H9 (cell line): Measurements from ENCODE around the gene CWH43. TPM values are rescaled to one million over a fixed set of nuclear protein-coding genes. Genes with fewer than 3 reads are reported as not detected.

Experiments used
- DNase-seq: peaks from one replicate; pipeline ENCODE4 v3.0.0-alpha.2; 2017
- H2AFZ ChIP-seq: one replicate; pipeline ENCODE4 v1.6.1; 2013; ENCODE audit warnings: mild to moderate bottlenecking, low read length, control low read depth, moderate library complexity
- H2AK5ac ChIP-seq: 2 replicates; pipeline ENCODE4 v1.6.1; 2013; ENCODE audit warnings: low read length, control low read depth, mixed read lengths; ENCODE audit not compliant: insufficient read length
- H2BK120ac ChIP-seq: one replicate; pipeline ENCODE4 v1.6.1; 2013; ENCODE audit warnings: low read depth, mild to moderate bottlenecking, low read length, control low read depth, inconsistent platforms; ENCODE audit not compliant: poor library complexity, severe bottlenecking
- H2BK12ac ChIP-seq: 2 replicates; pipeline ENCODE4 v1.6.1; 2013; ENCODE audit warnings: low read length, control low read depth, mixed read lengths, low read depth; ENCODE audit not compliant: insufficient read length
- H2BK15ac ChIP-seq: 2 replicates; pipeline ENCODE4 v1.6.1; 2013; ENCODE audit warnings: low read depth, low read length, control low read depth
- H2BK20ac ChIP-seq: one replicate; pipeline ENCODE4 v1.6.1; 2013; ENCODE audit warnings: low read depth, mild to moderate bottlenecking, low read length, control low read depth, inconsistent platforms; ENCODE audit not compliant: poor library complexity, severe bottlenecking
- H2BK5ac ChIP-seq: 2 replicates; pipeline ENCODE4 v1.6.1; 2013; ENCODE audit warnings: low read length, control low read depth, mixed read lengths; ENCODE audit not compliant: insufficient read length
- H3K14ac ChIP-seq: 2 replicates; pipeline ENCODE4 v1.6.1; 2013; ENCODE audit warnings: low read length, control low read depth; ENCODE audit not compliant: insufficient read depth
- H3K18ac ChIP-seq: 2 replicates; pipeline ENCODE4 v1.6.1; 2013; ENCODE audit warnings: low read depth, mild to moderate bottlenecking, mixed read lengths, low read length, control low read depth; ENCODE audit not compliant: insufficient read length
- H3K23ac ChIP-seq: 2 replicates; pipeline ENCODE4 v1.6.1; 2013; ENCODE audit warnings: low read length, control low read depth, mixed read lengths, low read depth; ENCODE audit not compliant: insufficient read length
- H3K23me2 ChIP-seq: 2 replicates; pipeline ENCODE4 v1.6.1; 2013; ENCODE audit warnings: low read depth, mild to moderate bottlenecking, mixed read lengths, low read length, control low read depth; ENCODE audit not compliant: insufficient read length, poor library complexity, severe bottlenecking
- H3K27ac ChIP-seq: 2 replicates; pipeline ENCODE4 v1.5.1; 2013; ENCODE audit warnings: low read length, control low read depth, mixed read lengths, low read depth; ENCODE audit not compliant: insufficient read length
- H3K27me3 ChIP-seq: 2 replicates; pipeline ENCODE4 v1.6.1; 2013; ENCODE audit warnings: low read length, control low read depth, inconsistent platforms; ENCODE audit not compliant: insufficient read depth
- H3K4ac ChIP-seq: 2 replicates; pipeline ENCODE4 v1.6.1; 2013; ENCODE audit warnings: low read depth, mild to moderate bottlenecking, control low read depth, inconsistent platforms, low read length, moderate library complexity
- H3K4me1 ChIP-seq: 2 replicates; pipeline ENCODE4 v1.6.1; 2013; ENCODE audit warnings: low read length, control low read depth, inconsistent platforms; ENCODE audit not compliant: insufficient read depth
- H3K4me2 ChIP-seq: 2 replicates; pipeline ENCODE4 v1.6.1; 2013; ENCODE audit warnings: low read length, control low read depth, mixed read lengths; ENCODE audit not compliant: insufficient read length, insufficient read depth
- H3K56ac ChIP-seq: 2 replicates; pipeline ENCODE4 v1.6.1; 2013; ENCODE audit warnings: low read depth, mild to moderate bottlenecking, mixed read lengths, low read length, control low read depth; ENCODE audit not compliant: insufficient read length
- H3K79me1 ChIP-seq: 2 replicates; pipeline ENCODE4 v1.6.1; 2013; ENCODE audit warnings: low read depth, mild to moderate bottlenecking, moderate library complexity, low read length, control low read depth, inconsistent platforms; ENCODE audit not compliant: insufficient read depth, poor library complexity, severe bottlenecking
- H3K79me2 ChIP-seq: 2 replicates; pipeline ENCODE4 v1.6.1; 2013; ENCODE audit warnings: low read length, control low read depth, inconsistent platforms; ENCODE audit not compliant: insufficient read depth
- H3K9ac ChIP-seq: 2 replicates; pipeline ENCODE4 v1.6.1; 2013; ENCODE audit warnings: low read length, control low read depth, mixed read lengths; ENCODE audit not compliant: insufficient read length; ENCODE audit errors: extremely low read depth
- H3K9me3 ChIP-seq: one replicate; pipeline ENCODE4 v1.6.1; 2013; ENCODE audit warnings: low read depth, low read length, inconsistent platforms; ENCODE audit not compliant: control insufficient read depth
- H3T11ph ChIP-seq: one replicate; pipeline ENCODE4 v1.6.1; 2013; ENCODE audit warnings: mild to moderate bottlenecking, low read length, control low read depth, inconsistent platforms
- H4K20me1 ChIP-seq: one replicate; pipeline ENCODE4 v1.6.1; 2013; ENCODE audit not compliant: control insufficient read depth, insufficient read length, insufficient read depth
- H4K5ac ChIP-seq: 2 replicates; pipeline ENCODE4 v1.6.1; 2013; ENCODE audit warnings: low read depth, mild to moderate bottlenecking, mixed read lengths, low read length, control low read depth; ENCODE audit not compliant: insufficient read length
- H4K8ac ChIP-seq: replicated peaks from 2 replicates; pipeline ENCODE4 v1.6.1; 2013; ENCODE audit warnings: low read length, control low read depth, mixed read lengths, low read depth; ENCODE audit not compliant: insufficient read length
- H4K91ac ChIP-seq: 2 replicates; pipeline ENCODE4 v1.6.1; 2013; ENCODE audit warnings: low read depth, mild to moderate bottlenecking, moderate library complexity, mixed read lengths, low read length, control low read depth; ENCODE audit not compliant: insufficient read length
- H3K27ac Mint-ChIP-seq, 3 experiments: 2 replicates in 2 of 3; 3 replicates in 1 of 3; pipeline ENCODE4 v1.8.0; 2020 to 2021; ENCODE audit warnings: mixed read lengths in 3 of 3, mild to moderate bottlenecking in 1 of 3, moderate library complexity in 1 of 3
- H3K27me3 Mint-ChIP-seq: 2 replicates; pipeline ENCODE4 v1.8.0; 2021; ENCODE audit warnings: low read depth, mild to moderate bottlenecking, moderate library complexity, mixed read lengths
- H3K36me3 Mint-ChIP-seq, 3 experiments: 2 replicates in 2 of 3; 3 replicates in 1 of 3; pipeline ENCODE4 v1.8.0; 2020 to 2021; ENCODE audit warnings: low read depth in 3 of 3, mixed read lengths in 3 of 3; ENCODE audit not compliant: insufficient read depth in 1 of 3
- H3K4me1 Mint-ChIP-seq, 2 experiments: 2 replicates each; pipeline ENCODE4 v1.8.0; 2020; ENCODE audit warnings: mixed read lengths in 2 of 2
- H3K4me3 Mint-ChIP-seq, 2 experiments: 2 replicates in 1 of 2; 3 replicates in 1 of 2; pipeline ENCODE4 v1.8.0; 2020 to 2021; ENCODE audit warnings: mild to moderate bottlenecking in 2 of 2, mixed read lengths in 2 of 2, moderate library complexity in 1 of 2
- H3K9me3 Mint-ChIP-seq, 2 experiments: 2 replicates in 1 of 2; 3 replicates in 1 of 2; pipeline ENCODE4 v1.8.0; 2020; ENCODE audit warnings: mild to moderate bottlenecking in 2 of 2, mixed read lengths in 2 of 2, moderate library complexity in 1 of 2
- total RNA-seq: library from RNA; stranded (reverse); gene quantifications from 2 replicates; pipeline ENCODE4 v1.2.1, GENCODE V29; 2021
- TF ChIP-seq, protein P1 (sequence below): fragments of 200-600 bp; sonication (generic); conservative IDR thresholded peaks from 3 replicates; pipeline ENCODE4 v1.8.0; 2021; ENCODE audit warnings: antibody characterized with exemption, mild to moderate bottlenecking

The CWH43 gene
- total RNA-seq, 1 experiment from 2014 or later, result not detected

DNA sequence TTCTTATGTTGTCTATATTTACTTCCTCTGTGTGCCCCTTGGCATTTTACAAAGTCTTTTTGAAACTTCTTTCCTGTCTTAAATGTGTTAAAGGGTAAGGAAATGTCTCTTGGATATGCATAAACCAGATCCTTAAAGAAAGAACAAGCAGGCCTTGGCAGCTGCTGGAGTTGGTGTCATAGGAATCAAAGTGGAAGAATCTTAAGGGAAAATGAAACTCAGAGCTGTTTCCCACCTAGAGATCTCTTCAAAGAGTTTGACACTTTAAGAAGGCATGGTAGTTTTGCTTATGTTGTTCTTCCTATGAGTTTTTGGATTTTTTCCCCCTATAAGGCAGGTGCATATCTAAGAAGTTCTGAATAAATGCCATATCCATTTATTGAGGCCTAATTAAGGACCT is 37.0 kb upstream of the CWH43 start:
- H3K14ac ChIP-seq, result no peak overlapping the region
- H4K91ac ChIP-seq, result no peak overlapping the region
- no peak overlapping the region for H2AFZ ChIP-seq
- no peak overlapping the region for H3K4ac ChIP-seq
- no peaks in the 10 kb centered on the region for H3K79me1 ChIP-seq
- Mint-ChIP-seq H3K27ac (no peak overlapping the region), H3K36me3 (peaks cover 0 to 5% (median 3%) of the 10 kb centered on the region in 3 experiments; a peak in 4 of 7 replicates), H3K9me3 (peaks cover 4 to 7% of the 10 kb centered on the region in 2 experiments; a peak in 4 of 5 replicates), H3K4me1 (peaks cover 17% of the 10 kb centered on the region in 2 experiments), H3K4me3 (no peak overlapping the region), H3K27me3 (peaks cover 16% of the 10 kb centered on the region)
- no peak overlapping the region for H4K8ac ChIP-seq
- no peaks in the 10 kb centered on the region for H3K27me3 ChIP-seq
- no peak overlapping the region for H3K9ac ChIP-seq
- no peaks in the 10 kb centered on the region for H4K20me1 ChIP-seq
- no peaks in the 10 kb centered on the region for H3K23me2 ChIP-seq
- no peak overlapping the region for H2BK5ac ChIP-seq
- H2BK120ac ChIP-seq, result no peak overlapping the region
- peaks cover 5% of the 10 kb centered on the region for H3K4me1 ChIP-seq
- no peak overlapping the region for H2BK15ac ChIP-seq
- TF ChIP-seq, protein P1, sequence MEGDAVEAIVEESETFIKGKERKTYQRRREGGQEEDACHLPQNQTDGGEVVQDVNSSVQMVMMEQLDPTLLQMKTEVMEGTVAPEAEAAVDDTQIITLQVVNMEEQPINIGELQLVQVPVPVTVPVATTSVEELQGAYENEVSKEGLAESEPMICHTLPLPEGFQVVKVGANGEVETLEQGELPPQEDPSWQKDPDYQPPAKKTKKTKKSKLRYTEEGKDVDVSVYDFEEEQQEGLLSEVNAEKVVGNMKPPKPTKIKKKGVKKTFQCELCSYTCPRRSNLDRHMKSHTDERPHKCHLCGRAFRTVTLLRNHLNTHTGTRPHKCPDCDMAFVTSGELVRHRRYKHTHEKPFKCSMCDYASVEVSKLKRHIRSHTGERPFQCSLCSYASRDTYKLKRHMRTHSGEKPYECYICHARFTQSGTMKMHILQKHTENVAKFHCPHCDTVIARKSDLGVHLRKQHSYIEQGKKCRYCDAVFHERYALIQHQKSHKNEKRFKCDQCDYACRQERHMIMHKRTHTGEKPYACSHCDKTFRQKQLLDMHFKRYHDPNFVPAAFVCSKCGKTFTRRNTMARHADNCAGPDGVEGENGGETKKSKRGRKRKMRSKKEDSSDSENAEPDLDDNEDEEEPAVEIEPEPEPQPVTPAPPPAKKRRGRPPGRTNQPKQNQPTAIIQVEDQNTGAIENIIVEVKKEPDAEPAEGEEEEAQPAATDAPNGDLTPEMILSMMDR, result no peak
- H3K27ac ChIP-seq, result no peak overlapping the region
- H2BK20ac ChIP-seq, result no peak overlapping the region
- H3K79me2 ChIP-seq, result no peaks in the 10 kb centered on the region
- no peaks in the 10 kb centered on the region for H3K9me3 ChIP-seq
- no peak overlapping the region for H2AK5ac ChIP-seq
- H3K56ac ChIP-seq, result no peak overlapping the region
- H3K18ac ChIP-seq, result no peak overlapping the region
- H2BK12ac ChIP-seq, result no peak overlapping the region
- H3K23ac ChIP-seq, result no peak overlapping the region
- DNase-seq, result no peak
- no peak overlapping the region for H3T11ph ChIP-seq
- H3K4me2 ChIP-seq, result no peak overlapping the region
- H4K5ac ChIP-seq, result no peak overlapping the region
